IMR-90 (cell line): ENCODE results near the gene ASTL.

Experiments
- BHLHE40 ChIP-seq: fragments of 150-350 bp; IDR thresholded peaks from 2 replicates; pipeline ENCODE4 v1.6.1; 2016; ENCODE audit warnings: mild to moderate bottlenecking, low read depth, low read length
- MAFK ChIP-seq: IDR thresholded peaks from 2 replicates; pipeline ENCODE4 v1.6.1; 2012; ENCODE audit warnings: low read depth, low read length, improper control_type of control experiment
- MXI1 ChIP-seq: IDR thresholded peaks from 2 replicates; pipeline ENCODE4 v1.6.1; 2012; ENCODE audit warnings: low read depth, mild to moderate bottlenecking, low read length, moderate library complexity, borderline replicate concordance
- NFE2L2 ChIP-seq: fragments of 150-350 bp; IDR thresholded peaks from 2 replicates; pipeline ENCODE4 v1.6.1; 2016; ENCODE audit warnings: low read depth, mild to moderate bottlenecking, low read length
- POLR2A ChIP-seq: IDR thresholded peaks from 2 replicates; pipeline ENCODE4 v1.6.1; 2012; ENCODE audit warnings: mild to moderate bottlenecking, low read depth, low read length
- TF ChIP-seq, protein P1 (sequence below): conservative IDR thresholded peaks from 2 replicates; pipeline ENCODE4 v1.5.1; 2012; ENCODE audit warnings: mild to moderate bottlenecking, low read depth, low read length, improper control_type of control experiment
- TF ChIP-seq, protein P2 (sequence below): fragments of 150-350 bp; IDR thresholded peaks from 2 replicates; pipeline ENCODE4 v1.6.1; 2017; ENCODE audit warnings: mild to moderate bottlenecking, antibody characterized with exemption, low read length, low read depth

DNA sequence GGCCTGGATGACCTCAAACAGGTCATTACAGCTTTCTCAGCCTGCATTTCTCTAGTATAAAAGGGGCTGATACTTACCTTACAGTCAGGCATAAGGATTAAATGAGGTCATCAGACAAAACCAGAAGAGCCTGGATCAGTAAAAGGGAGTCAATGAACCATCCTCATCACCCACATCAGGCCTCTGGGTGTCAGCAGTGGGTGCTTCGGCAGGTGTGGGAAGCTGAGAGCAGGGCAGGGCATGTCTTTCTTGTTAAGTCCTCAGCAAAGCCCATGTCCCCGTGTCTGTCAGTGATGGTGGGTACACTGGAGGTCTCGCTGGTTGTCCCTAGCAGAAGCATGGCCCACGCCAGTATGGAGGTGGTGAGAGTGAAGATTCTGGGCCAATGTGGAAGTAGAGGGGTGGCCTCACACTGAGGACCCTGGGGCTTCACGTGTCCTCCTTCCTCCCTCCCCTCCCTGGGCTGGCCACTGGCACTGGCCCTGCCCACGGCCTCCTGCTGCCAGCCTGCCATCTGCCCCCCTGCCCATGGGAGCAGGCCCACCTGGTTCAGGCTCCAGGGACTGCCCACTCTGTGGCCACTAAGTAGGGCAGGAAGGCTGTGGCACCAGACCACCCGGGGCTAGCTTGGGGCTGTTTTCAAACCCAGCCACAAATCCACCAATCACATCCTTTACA is 26.3 kb downstream of the ASTL start:
- TF ChIP-seq, protein P1, sequence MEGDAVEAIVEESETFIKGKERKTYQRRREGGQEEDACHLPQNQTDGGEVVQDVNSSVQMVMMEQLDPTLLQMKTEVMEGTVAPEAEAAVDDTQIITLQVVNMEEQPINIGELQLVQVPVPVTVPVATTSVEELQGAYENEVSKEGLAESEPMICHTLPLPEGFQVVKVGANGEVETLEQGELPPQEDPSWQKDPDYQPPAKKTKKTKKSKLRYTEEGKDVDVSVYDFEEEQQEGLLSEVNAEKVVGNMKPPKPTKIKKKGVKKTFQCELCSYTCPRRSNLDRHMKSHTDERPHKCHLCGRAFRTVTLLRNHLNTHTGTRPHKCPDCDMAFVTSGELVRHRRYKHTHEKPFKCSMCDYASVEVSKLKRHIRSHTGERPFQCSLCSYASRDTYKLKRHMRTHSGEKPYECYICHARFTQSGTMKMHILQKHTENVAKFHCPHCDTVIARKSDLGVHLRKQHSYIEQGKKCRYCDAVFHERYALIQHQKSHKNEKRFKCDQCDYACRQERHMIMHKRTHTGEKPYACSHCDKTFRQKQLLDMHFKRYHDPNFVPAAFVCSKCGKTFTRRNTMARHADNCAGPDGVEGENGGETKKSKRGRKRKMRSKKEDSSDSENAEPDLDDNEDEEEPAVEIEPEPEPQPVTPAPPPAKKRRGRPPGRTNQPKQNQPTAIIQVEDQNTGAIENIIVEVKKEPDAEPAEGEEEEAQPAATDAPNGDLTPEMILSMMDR = no peak
- TF ChIP-seq MXI1 = no peak
- TF ChIP-seq, protein P2, sequence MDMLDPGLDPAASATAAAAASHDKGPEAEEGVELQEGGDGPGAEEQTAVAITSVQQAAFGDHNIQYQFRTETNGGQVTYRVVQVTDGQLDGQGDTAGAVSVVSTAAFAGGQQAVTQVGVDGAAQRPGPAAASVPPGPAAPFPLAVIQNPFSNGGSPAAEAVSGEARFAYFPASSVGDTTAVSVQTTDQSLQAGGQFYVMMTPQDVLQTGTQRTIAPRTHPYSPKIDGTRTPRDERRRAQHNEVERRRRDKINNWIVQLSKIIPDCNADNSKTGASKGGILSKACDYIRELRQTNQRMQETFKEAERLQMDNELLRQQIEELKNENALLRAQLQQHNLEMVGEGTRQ = no peak
- no peak for TF ChIP-seq MAFK
- no peak for TF ChIP-seq BHLHE40
- TF ChIP-seq POLR2A = no peak
- no peak for TF ChIP-seq NFE2L2
